Thyroid gland (tissue), 4 donors: ENCODE results near the gene MPP2. TPM values are rescaled to one million over a fixed set of nuclear protein-coding genes. Genes with fewer than 3 reads are reported as not detected.

ENCODE experiments used
- DNase-seq, 2 donors: peaks; one replicate each; pipeline ENCODE4 v3.0.0-alpha.2; 2019
- H3K27ac ChIP-seq, 3 donors: fragments of 200-600 bp; sonication (generic); 1 replicate in 2 of 3; 2 replicates in 1 of 3; pipeline ENCODE4 v1.5.1; 2016 to 2019; ENCODE audit warnings: mild to moderate bottlenecking in 1 of 3, moderate library complexity in 1 of 3
- H3K27me3 ChIP-seq: fragments of 200-600 bp; sonication (generic); one replicate; pipeline ENCODE4 v1.5.1; 2019
- H3K36me3 ChIP-seq, 2 donors: fragments of 200-600 bp; sonication (generic); one replicate each; pipeline ENCODE4 v1.5.1; 2016 to 2019
- H3K4me1 ChIP-seq, 2 donors: fragments of 200-600 bp; sonication (generic); one replicate each; pipeline ENCODE4 v1.5.1; 2017 to 2019
- H3K4me3 ChIP-seq, 3 donors: fragments of 200-600 bp; sonication (generic); replicated peaks in 1 of 3; 1 replicate in 2 of 3; 2 replicates in 1 of 3; pipeline ENCODE4 v1.5.1; 2016; ENCODE audit warnings: mild to moderate bottlenecking in 1 of 3
- H3K9me3 ChIP-seq: fragments of 200-600 bp; sonication (generic); one replicate; pipeline ENCODE4 v1.5.1; 2017
- POLR2A ChIP-seq, 2 donors: fragments of 450-650 bp; IDR thresholded peaks; one replicate each; pipeline ENCODE4 v1.6.1; 2017; ENCODE audit warnings: antibody characterized with exemption in 2 of 2, mild to moderate bottlenecking in 2 of 2, moderate library complexity in 1 of 2
- WGBS, 2 donors: methylation state at CpG; one replicate each; pipeline ENCODE4 v1.1.5; 2017; 5-methylcytosine and 5-hydroxymethylcytosine counted together
- intact Hi-C: fragments of 100-400 bp; cut with DNase I; formaldehyde crosslinking; loops from one replicate; pipeline ENCODE4 v1.15.1; 2023
- total RNA-seq, 4 donors: library from RNA; depleted of rRNA; stranded (reverse); fragments of >200 nt; gene quantifications; one replicate each; pipeline ENCODE4 v1.2.3, GENCODE V29; 2016
- TF ChIP-seq, protein P1 (sequence below), 6 experiments: fragments of 200-600 bp in 3 of 6; fragments of 450-650 bp in 3 of 6; sonication (generic) in 3 of 6; IDR thresholded peaks; one replicate each; pipeline ENCODE4 v1.5.1; 2016 to 2019; ENCODE audit warnings: antibody characterized with exemption in 6 of 6, mild to moderate bottlenecking in 2 of 6, inconsistent platforms in 1 of 6, moderate library complexity in 1 of 6

The MPP2 gene
- total RNA-seq, 4 donors from 2014 or later = 6.5 to 30.8 (median 9.0) TPM

DNA sequence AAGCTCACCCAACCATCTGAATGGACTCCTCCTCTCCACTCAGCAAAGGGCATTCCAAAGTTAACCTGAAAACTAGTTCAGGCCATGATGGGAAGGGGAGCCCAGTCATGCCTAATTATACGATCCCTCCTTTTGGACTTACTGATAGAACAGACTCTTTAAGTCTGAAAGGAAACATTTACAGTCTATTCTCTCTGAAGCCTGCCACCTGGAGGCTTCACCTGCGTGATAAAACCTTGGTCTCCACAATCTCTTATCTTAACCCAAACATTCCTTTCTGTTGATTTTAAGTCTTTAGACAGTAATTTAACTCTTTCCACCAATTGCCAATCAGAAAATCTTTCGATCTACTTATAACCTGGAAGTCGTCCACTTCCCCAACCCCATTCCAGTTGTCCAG lies 9.0 kb upstream of the MPP2 start:
- TF ChIP-seq, protein P1, sequence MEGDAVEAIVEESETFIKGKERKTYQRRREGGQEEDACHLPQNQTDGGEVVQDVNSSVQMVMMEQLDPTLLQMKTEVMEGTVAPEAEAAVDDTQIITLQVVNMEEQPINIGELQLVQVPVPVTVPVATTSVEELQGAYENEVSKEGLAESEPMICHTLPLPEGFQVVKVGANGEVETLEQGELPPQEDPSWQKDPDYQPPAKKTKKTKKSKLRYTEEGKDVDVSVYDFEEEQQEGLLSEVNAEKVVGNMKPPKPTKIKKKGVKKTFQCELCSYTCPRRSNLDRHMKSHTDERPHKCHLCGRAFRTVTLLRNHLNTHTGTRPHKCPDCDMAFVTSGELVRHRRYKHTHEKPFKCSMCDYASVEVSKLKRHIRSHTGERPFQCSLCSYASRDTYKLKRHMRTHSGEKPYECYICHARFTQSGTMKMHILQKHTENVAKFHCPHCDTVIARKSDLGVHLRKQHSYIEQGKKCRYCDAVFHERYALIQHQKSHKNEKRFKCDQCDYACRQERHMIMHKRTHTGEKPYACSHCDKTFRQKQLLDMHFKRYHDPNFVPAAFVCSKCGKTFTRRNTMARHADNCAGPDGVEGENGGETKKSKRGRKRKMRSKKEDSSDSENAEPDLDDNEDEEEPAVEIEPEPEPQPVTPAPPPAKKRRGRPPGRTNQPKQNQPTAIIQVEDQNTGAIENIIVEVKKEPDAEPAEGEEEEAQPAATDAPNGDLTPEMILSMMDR (IDR thresholded peaks at IDR 0.05) = no peak
- no peak for TF ChIP-seq POLR2A (IDR thresholded peaks at IDR 0.05)
- no peak overlapping the region for H3K4me3 ChIP-seq
- intact Hi-C loops = no loop called here
- 68 to 71% methylated on average over 4 of the region's 4 CpGs for WGBS, 2 donors
- no peaks in the 10 kb centered on the region for H3K27me3 ChIP-seq
- no peaks in the 10 kb centered on the region for H3K9me3 ChIP-seq
- no peaks in the 10 kb centered on the region for H3K36me3 ChIP-seq
- DNase-seq = no peak
- H3K27ac ChIP-seq = no peak overlapping the region
- H3K4me1 ChIP-seq = peaks cover 8 to 12% of the 10 kb centered on the region in 2 donors

GRCh38 chr17:43915559-43915958 lies 8.2 kb upstream of the MPP2 start:
- 72 to 83% methylated on average over 3 of the region's 3 CpGs for WGBS, 2 donors

GRCh38 chr17:43914451-43914850 lies 7.1 kb upstream of the MPP2 start:
- intact Hi-C loops = no loop called here
- no peak for TF ChIP-seq POLR2A (IDR thresholded peaks at IDR 0.05)
- TF ChIP-seq, protein P1 (IDR thresholded peaks at IDR 0.05) = no peak
- H3K27ac ChIP-seq = no peak overlapping the region

More at GRCh38 chr17:43915559-43915958, 8.2 kb upstream of the MPP2 start:
- TF ChIP-seq, protein P1 (IDR thresholded peaks at IDR 0.05) = no peak
- TF ChIP-seq POLR2A (IDR thresholded peaks at IDR 0.05) = no peak
- Histone ChIP-seq H3K27me3 (no peaks in the 10 kb centered on the region), H3K36me3 (no peaks in the 10 kb centered on the region), H3K4me3 (no peak overlapping the region), H3K9me3 (no peaks in the 10 kb centered on the region), H3K27ac (no peak overlapping the region), H3K4me1 (peaks cover 8 to 12% of the 10 kb centered on the region in 2 donors)
- intact Hi-C loops = no loop called here
- DNase-seq = no peak

DNA sequence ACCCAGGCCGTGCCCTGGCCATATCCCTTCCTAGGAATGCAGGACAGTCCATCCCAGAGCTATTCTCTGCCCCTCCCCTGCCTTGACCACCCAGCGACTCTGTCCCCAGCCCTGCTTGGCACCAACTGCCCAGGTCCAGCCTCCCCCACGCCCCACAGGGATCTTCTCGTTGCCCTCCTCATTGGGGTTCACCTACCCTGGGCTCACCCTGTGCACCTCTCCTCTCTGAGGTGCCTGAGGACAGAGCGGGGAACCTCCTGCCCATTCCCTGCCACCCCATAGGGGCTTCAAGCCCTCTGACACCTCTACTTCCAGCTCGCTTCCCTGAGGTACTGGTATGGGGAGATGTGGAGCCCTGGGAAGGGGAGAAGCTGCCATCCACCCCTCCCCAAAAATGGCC lies 6.2 kb upstream of the MPP2 start:
- WGBS, 2 donors = 78 to 93% methylated on average over 4 to 6 of the region's 6 CpGs
- Histone ChIP-seq H3K36me3 (no peaks in the 10 kb centered on the region), H3K9me3 (no peaks in the 10 kb centered on the region), H3K4me1 (peaks cover 8 to 12% of the 10 kb centered on the region in 2 donors), H3K4me3 (no peak overlapping the region), H3K27ac (no peak overlapping the region), H3K27me3 (no peaks in the 10 kb centered on the region)
- no peak for DNase-seq
- intact Hi-C loops = no loop called here
- no peak for TF ChIP-seq POLR2A (IDR thresholded peaks at IDR 0.05)
- TF ChIP-seq, protein P1 (IDR thresholded peaks at IDR 0.05) = no peak

More at GRCh38 chr17:43914451-43914850, 7.1 kb upstream of the MPP2 start:
- H3K4me1 ChIP-seq = peaks cover 8 to 12% of the 10 kb centered on the region in 2 donors
- H3K4me3 ChIP-seq = no peak overlapping the region
- H3K36me3 ChIP-seq = no peaks in the 10 kb centered on the region
- H3K27me3 ChIP-seq = no peaks in the 10 kb centered on the region
- H3K9me3 ChIP-seq = no peaks in the 10 kb centered on the region
- DNase-seq = no peak
- 79 to 90% methylated on average over 2 of the region's 2 CpGs for WGBS, 2 donors

DNA sequence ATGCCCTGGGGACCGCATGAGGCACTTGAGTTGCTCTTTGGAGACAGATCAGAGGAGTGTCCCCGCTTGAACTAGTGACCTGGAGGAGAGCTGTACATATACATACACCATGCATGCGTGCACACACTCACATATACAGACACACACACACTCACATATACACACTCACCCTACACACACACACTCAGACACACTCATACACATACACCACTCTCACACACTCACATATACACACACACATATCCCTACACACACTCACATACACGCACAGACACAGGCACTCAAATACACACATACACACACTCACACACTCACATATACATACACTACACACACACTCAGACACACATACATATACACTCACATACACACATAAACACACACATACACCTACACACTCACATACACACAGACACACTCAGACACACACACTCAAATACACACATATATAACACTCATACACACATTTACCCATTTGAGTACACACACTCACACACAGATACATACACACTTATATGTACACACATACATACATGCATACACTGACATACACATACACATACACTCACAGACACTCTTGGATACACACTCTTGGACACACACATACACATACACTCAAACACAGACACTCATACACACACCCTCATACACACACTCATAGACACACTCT lies 5.4 kb upstream of the MPP2 start:
- WGBS, 2 donors = 30 to 35% methylated on average over 4 of the region's 4 CpGs
- intact Hi-C loops = no loop called here
- no peak for DNase-seq
- TF ChIP-seq, protein P1 (IDR thresholded peaks at IDR 0.05) = no peak
- no peak for TF ChIP-seq POLR2A (IDR thresholded peaks at IDR 0.05)
- Histone ChIP-seq H3K4me1 (peaks cover 5 to 12% of the 10 kb centered on the region in 2 donors), H3K9me3 (no peaks in the 10 kb centered on the region), H3K36me3 (no peaks in the 10 kb centered on the region), H3K27ac (no peak overlapping the region), H3K4me3 (no peak overlapping the region), H3K27me3 (no peaks in the 10 kb centered on the region)
